ENCODE measurements around the gene BNC2. TPM values are rescaled to one million over a fixed set of nuclear protein-coding genes. Genes with fewer than 3 reads are reported as not detected.

The BNC2 gene
- total and polyA plus RNA-seq, 2 experiments from 2014 or later, result 13.8 to 18.5 TPM

DNA sequence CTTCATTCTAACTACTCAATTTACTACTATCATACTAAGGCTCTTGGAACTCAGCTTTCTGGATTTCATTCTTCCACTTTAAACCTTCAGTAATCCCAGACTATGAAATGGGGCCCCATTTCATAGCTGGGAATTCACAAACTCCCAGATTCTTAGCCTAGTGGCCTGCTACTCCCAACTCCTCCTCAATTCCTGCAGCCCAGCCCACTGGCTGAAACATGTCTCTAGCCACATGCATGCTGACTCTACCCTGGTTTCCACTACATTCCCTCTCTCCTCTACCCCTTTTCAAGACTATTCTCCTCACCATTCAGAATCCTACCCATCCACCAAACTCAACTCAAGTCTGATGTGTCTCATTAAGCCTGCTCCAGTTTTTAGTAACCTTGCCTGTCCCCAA lies 370.6 kb downstream of the BNC2 start:
- TF ChIP-seq EZH2phosphoT487 (IDR thresholded peaks at IDR 0.05; ENCODE audit: insufficient read depth, low read depth) (no peak), EZH2 (IDR thresholded peaks at IDR 0.05; ENCODE audit: insufficient read depth, poor library complexity, severe bottlenecking) (no peak)
- H3K27ac ChIP-seq, result no peak overlapping the region

DNA sequence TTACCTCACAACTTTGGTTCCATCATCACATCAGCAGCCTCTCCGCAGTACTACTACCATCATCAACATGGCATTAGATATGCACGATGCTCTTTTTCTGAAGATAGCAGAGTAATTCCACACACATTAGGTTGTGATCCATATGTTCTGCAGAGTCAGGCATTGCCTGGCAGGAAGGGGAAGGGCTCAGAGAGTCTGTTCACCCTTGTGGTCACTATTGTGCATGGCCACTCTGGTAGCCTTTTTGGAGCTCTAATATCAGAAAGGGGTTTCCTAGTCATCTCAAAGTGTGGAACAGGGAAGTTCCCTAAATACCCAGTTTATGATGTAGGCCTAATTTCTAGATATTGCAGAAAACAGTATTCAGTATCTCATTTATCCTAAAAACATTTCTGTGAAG lies 373.6 kb downstream of the BNC2 start:
- Histone ChIP-seq H3K27ac (no peak overlapping the region), H3K9me2 (ENCODE audit: insufficient read depth) (no peaks in the 10 kb centered on the region), H2AFZ (no peak overlapping the region), H3F3A (ENCODE audit: insufficient read depth) (peaks cover 19% of the 10 kb centered on the region), H4K20me1 (ENCODE audit: insufficient read depth) (no peaks in the 10 kb centered on the region), H3K4me3 (no peak overlapping the region), H3K79me2 (ENCODE audit: insufficient read depth) (peaks cover 10% of the 10 kb centered on the region; the same call in 1 of the 2 replicates), H3K27me3 (replicated peaks; ENCODE audit: insufficient read depth) (no peaks in the 10 kb centered on the region), H3K36me3 (ENCODE audit: low read depth) (no peaks in the 10 kb centered on the region), H3K4me2 (ENCODE audit: unreplicated experiment) (no peak overlapping the region), H3K9ac (no peak overlapping the region), H3K4me1 (ENCODE audit: insufficient read depth) (peaks cover 25% of the 10 kb centered on the region), H3K9me3 (ENCODE audit: low read depth) (no peaks in the 10 kb centered on the region)
- TF ChIP-seq EZH2 (IDR thresholded peaks at IDR 0.05; ENCODE audit: insufficient read depth, poor library complexity, severe bottlenecking), result no peak
- no peak for TF ChIP-seq EZH2phosphoT487 (IDR thresholded peaks at IDR 0.05; ENCODE audit: insufficient read depth, low read depth)
- in situ Hi-C loops (cut with MboI), result no loop called here
- WGBS, 2 experiments (ENCODE audit: low coverage in 1 of 2, low lambda C conversion rate in 2 of 2, missing lambda C conversion rate in 2 of 2), result 94 to 100% methylated on average over 2 of the region's 2 CpGs
- DNase-seq, result no peak

More for the DNA sequence above, 370.6 kb downstream of the BNC2 start:
- H3K4me3 ChIP-seq, result no peak overlapping the region
- in situ Hi-C loops (cut with MboI), result no loop called here
- H3K4me2 ChIP-seq (ENCODE audit: unreplicated experiment), result no peak overlapping the region
- no peaks in the 10 kb centered on the region for H3K36me3 ChIP-seq (ENCODE audit: low read depth)
- peaks cover 40% of the 10 kb centered on the region for H3F3A ChIP-seq (ENCODE audit: insufficient read depth)
- H4K20me1 ChIP-seq (ENCODE audit: insufficient read depth), result no peaks in the 10 kb centered on the region
- peaks cover 30% of the 10 kb centered on the region for H3K79me2 ChIP-seq (ENCODE audit: insufficient read depth)
- no peak overlapping the region for H3K9ac ChIP-seq
- DNase-seq, result no peak
- no peaks in the 10 kb centered on the region for H3K27me3 ChIP-seq (replicated peaks; ENCODE audit: insufficient read depth)
- no peaks in the 10 kb centered on the region for H3K9me3 ChIP-seq (ENCODE audit: low read depth)
- no peaks in the 10 kb centered on the region for H3K9me2 ChIP-seq (ENCODE audit: insufficient read depth)
- no peak overlapping the region for H2AFZ ChIP-seq
- H3K4me1 ChIP-seq (ENCODE audit: insufficient read depth), result peaks cover 44% of the 10 kb centered on the region

DNA sequence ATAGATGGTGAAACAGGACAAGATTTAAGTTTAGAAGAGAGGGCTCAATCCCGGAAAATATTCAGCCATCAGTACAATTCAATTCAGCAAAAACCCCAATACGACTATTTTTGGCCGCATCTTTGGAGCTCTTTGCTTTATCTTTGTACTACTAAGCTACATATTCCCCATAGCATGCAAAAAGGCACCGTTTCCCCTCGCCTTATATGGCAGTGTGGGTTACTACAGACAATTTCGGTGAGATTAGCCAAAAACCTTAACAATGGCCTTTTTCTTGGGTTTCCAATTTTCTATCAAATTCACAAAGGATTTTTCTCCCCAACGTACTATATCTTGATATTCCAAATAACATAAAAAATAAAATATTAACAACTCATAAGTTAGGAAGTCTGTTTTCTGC lies 382.6 kb downstream of the BNC2 start:
- Histone ChIP-seq H3K9ac (no peak overlapping the region), H3F3A (ENCODE audit: insufficient read depth) (no peaks in the 10 kb centered on the region), H3K27me3 (replicated peaks; ENCODE audit: insufficient read depth) (no peaks in the 10 kb centered on the region), H3K9me3 (ENCODE audit: low read depth) (no peaks in the 10 kb centered on the region), H3K36me3 (ENCODE audit: low read depth) (no peaks in the 10 kb centered on the region), H3K79me2 (ENCODE audit: insufficient read depth) (peaks cover 18% of the 10 kb centered on the region; the same call in 1 of the 2 replicates), H3K4me3 (no peak overlapping the region), H3K27ac (no peak overlapping the region), H2AFZ (no peak overlapping the region), H4K20me1 (ENCODE audit: insufficient read depth) (no peaks in the 10 kb centered on the region), H3K9me2 (ENCODE audit: insufficient read depth) (no peaks in the 10 kb centered on the region), H3K4me2 (ENCODE audit: unreplicated experiment) (no peak overlapping the region), H3K4me1 (ENCODE audit: insufficient read depth) (0 out of 2 replicates have a peak, but pooled peaks cover 3% of the 10 kb centered on the region)
- TF ChIP-seq EZH2phosphoT487 (IDR thresholded peaks at IDR 0.05; ENCODE audit: insufficient read depth, low read depth) (no peak), EZH2 (IDR thresholded peaks at IDR 0.05; ENCODE audit: insufficient read depth, poor library complexity, severe bottlenecking) (no peak)
- DNase-seq, result no peak
- WGBS, 2 experiments (ENCODE audit: low coverage in 1 of 2, low lambda C conversion rate in 2 of 2, missing lambda C conversion rate in 2 of 2), result 92 to 95% methylated on average over 7 of the region's 7 CpGs
- in situ Hi-C loops (cut with MboI), result no loop called here

DNA sequence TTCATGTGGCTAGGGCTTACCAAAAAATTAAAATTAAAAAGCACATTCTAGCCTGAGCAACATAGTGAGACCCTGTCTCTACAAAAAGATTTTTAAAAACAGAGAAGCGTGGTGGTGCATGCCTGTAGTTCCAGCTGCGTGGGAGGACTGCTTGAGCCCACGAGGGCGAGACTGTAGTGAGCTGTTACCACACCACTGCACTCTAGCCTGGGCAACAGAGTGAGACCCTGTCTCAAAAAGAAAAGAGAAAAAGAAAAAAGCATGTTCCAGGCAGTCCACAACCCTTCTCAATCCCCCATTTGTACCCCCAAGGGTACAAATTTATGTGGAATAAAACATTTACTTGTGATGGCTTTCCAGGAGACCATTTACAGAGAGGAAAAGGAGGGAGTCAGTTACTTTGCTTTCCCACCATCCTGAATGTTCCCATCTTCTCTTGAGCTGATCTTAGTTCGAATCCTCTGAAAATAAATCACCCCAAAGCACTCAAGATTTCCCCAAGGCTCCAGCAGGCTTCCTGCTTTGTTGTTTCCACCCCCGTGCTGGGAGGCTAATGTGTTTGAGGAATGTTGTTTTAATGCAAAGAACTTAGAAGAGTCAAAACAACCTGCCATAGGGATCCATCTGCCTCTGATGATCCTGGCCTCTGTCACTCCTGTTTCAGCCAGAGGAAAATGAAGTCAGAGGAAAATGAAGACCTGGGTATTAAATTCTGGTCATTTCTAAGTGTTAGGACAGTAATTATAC lies 384.7 kb downstream of the BNC2 start:
- no peak for TF ChIP-seq EZH2 (IDR thresholded peaks at IDR 0.05; ENCODE audit: insufficient read depth, poor library complexity, severe bottlenecking)
- no peak for TF ChIP-seq EZH2phosphoT487 (IDR thresholded peaks at IDR 0.05; ENCODE audit: insufficient read depth, low read depth)
- Histone ChIP-seq H3K9me3 (ENCODE audit: low read depth) (no peaks in the 10 kb centered on the region), H3F3A (ENCODE audit: insufficient read depth) (no peaks in the 10 kb centered on the region), H3K9ac (no peak overlapping the region), H3K4me1 (ENCODE audit: insufficient read depth) (0 out of 2 replicates have a peak, but pooled peaks cover 9% of the 10 kb centered on the region), H3K4me3 (no peak overlapping the region), H3K4me2 (ENCODE audit: unreplicated experiment) (no peak overlapping the region), H3K36me3 (ENCODE audit: low read depth) (no peaks in the 10 kb centered on the region), H3K27ac (no peak overlapping the region), H2AFZ (no peak overlapping the region), H4K20me1 (ENCODE audit: insufficient read depth) (no peaks in the 10 kb centered on the region), H3K27me3 (replicated peaks; ENCODE audit: insufficient read depth) (no peaks in the 10 kb centered on the region), H3K9me2 (ENCODE audit: insufficient read depth) (no peaks in the 10 kb centered on the region), H3K79me2 (ENCODE audit: insufficient read depth) (peaks cover 25% of the 10 kb centered on the region; the same call in 1 of the 2 replicates)
- whole genome bisulfite sequencing, 2 experiments (ENCODE audit: low coverage in 1 of 2, low lambda C conversion rate in 2 of 2, missing lambda C conversion rate in 2 of 2), result 96 to 99% methylated on average over 6 of the region's 6 CpGs
- no peak for DNase-seq
- in situ Hi-C loops (cut with MboI), result no loop called here

Data from GM23248 (cell line).